Lower leg skin (tissue), 3 donors: ENCODE measurements around the gene MAP6D1.

Experiments
- CTCF ChIP-seq, 3 donors: fragments of 450-650 bp; IDR thresholded peaks; one replicate each; pipeline ENCODE4 v1.5.1; 2016; ENCODE audit warnings: antibody characterized with exemption in 3 of 3, mild to moderate bottlenecking in 3 of 3, moderate library complexity in 2 of 3
- POLR2A ChIP-seq, 2 donors: fragments of 450-650 bp; IDR thresholded peaks; one replicate each; pipeline ENCODE4 v1.6.1; 2016 to 2017; ENCODE audit warnings: antibody characterized with exemption in 2 of 2, mild to moderate bottlenecking in 1 of 2, moderate library complexity in 1 of 2

DNA sequence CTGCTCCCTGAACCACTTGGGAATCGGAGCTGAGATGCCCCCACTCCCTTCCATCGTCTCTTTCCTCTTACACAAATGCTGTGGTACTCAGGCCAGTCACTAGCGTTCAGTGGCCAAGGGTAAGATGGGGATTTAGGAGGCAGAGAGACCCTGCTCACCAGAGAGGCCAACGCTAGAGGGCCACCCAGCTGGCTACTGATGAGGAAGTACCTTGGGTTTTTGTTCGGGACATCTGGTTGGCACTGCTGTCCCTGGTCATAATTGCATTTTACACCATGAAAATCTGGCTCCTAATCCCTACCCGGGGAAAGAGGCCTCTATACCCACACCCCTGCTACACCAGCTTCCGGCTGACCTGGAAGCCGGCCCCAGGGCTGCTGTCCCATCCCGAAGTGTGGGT is 7.7 kb downstream of the MAP6D1 start:
- TF ChIP-seq CTCF (IDR thresholded peaks at IDR 0.05) (no peak), POLR2A (IDR thresholded peaks at IDR 0.05) (no peak)
